Caco-2 (cell line): Measurements from ENCODE around the gene GPR155. TPM values are rescaled to one million over a fixed set of nuclear protein-coding genes. Genes with fewer than 3 reads are reported as not detected.
A peak's percentile ranks its signal among the peaks of the same experiment; 100 is the strongest.

Experiments used
- BruUV-seq: library from RNA; stranded (reverse); fragments of 400-500 nt; replicated peaks from 2 replicates; lab custom pipeline; 2021; lab: Mats Ljungman, UMichigan
- CTCF ChIA-PET: fragments of 300-600 bp; sonication (Branson Sonifier 250); formaldehyde crosslinking; loops from one replicate; lab custom pipeline; 2022; ENCODE audit warnings: antibody characterized with exemption; lab: Charles Lee
- POLR2A ChIA-PET: fragments of 300-600 bp; sonication (Branson Sonifier 250); formaldehyde crosslinking; loops from one replicate; lab custom pipeline; 2022; ENCODE audit warnings: antibody characterized with exemption; lab: Charles Lee
- DNase-seq, 2 experiments: peaks; one replicate each; pipeline versions ENCODE4 v3.0.0 to v3.0.0-alpha.2; 2020 to 2022
- H3K27me3 ChIP-seq: replicated peaks from 2 replicates; pipeline ENCODE4 v1.6.0; 2011; ENCODE audit warnings: low read length; ENCODE audit not compliant: control insufficient read depth, insufficient read depth
- H3K36me3 ChIP-seq: 2 replicates; pipeline ENCODE4 v1.5.1; 2011; ENCODE audit warnings: low read length; ENCODE audit not compliant: control insufficient read depth, insufficient read depth
- H3K4me1 ChIP-seq: fragments of 250-450 bp; sonication (Bioruptor Pico); 2 replicates; pipeline ENCODE4 v1.5.1; 2020; ENCODE audit warnings: mild to moderate bottlenecking
- H3K4me3 ChIP-seq: 2 replicates; pipeline ENCODE4 v1.5.1; 2011; ENCODE audit warnings: low read depth, mild to moderate bottlenecking, control low read depth, low read length
- H3K9me3 ChIP-seq: fragments of 250-450 bp; sonication (Bioruptor Pico); 2 replicates; pipeline ENCODE4 v1.5.1; 2020; ENCODE audit warnings: mild to moderate bottlenecking, moderate library complexity
- H3K27ac Mint-ChIP-seq: one replicate; pipeline ENCODE4 v1.8.0; 2022; ENCODE audit warnings: mixed read lengths; ENCODE audit not compliant: unreplicated experiment
- H3K27me3 Mint-ChIP-seq: one replicate; pipeline ENCODE4 v1.8.0; 2022; ENCODE audit warnings: mixed read lengths; ENCODE audit not compliant: insufficient read depth, unreplicated experiment
- H3K36me3 Mint-ChIP-seq: one replicate; pipeline ENCODE4 v1.8.0; 2022; ENCODE audit warnings: mild to moderate bottlenecking, mixed read lengths; ENCODE audit not compliant: insufficient read depth, unreplicated experiment
- H3K4me1 Mint-ChIP-seq: one replicate; pipeline ENCODE4 v1.8.0; 2022; ENCODE audit warnings: low read depth, mixed read lengths; ENCODE audit not compliant: unreplicated experiment
- H3K4me3 Mint-ChIP-seq: one replicate; pipeline ENCODE4 v1.8.0; 2022; ENCODE audit warnings: mild to moderate bottlenecking, moderate library complexity, mixed read lengths; ENCODE audit not compliant: unreplicated experiment
- H3K9me3 Mint-ChIP-seq: one replicate; pipeline ENCODE4 v1.8.0; 2022; ENCODE audit warnings: mixed read lengths; ENCODE audit not compliant: unreplicated experiment
- intact Hi-C: fragments of 100-400 bp; cut with micrococcal nuclease; formaldehyde crosslinking; loops from one replicate; pipeline ENCODE4 v1.10.0; 2022; ENCODE audit not compliant: unreplicated experiment
- total RNA-seq: library from RNA; stranded (reverse); gene quantifications from 2 replicates; pipeline ENCODE4 v1.2.3, GENCODE V29; 2022
- TF ChIP-seq, protein P1 (sequence below), 2 experiments: fragments of 200-600 bp in 1 of 2; IDR thresholded peaks; 1 replicate in 1 of 2; 2 replicates in 1 of 2; pipeline versions ENCODE4 v1.5.1 to v1.8.0; 2011 to 2022; ENCODE audit warnings: antibody characterized with exemption in 1 of 2, control low read depth in 1 of 2, inconsistent platforms in 1 of 2, low read depth in 1 of 2, low read length in 1 of 2, mild to moderate bottlenecking in 1 of 2, moderate library complexity in 1 of 2; ENCODE audit not compliant: insufficient read depth in 1 of 2, severe bottlenecking in 1 of 2, unreplicated experiment in 1 of 2

Gene GPR155
- total RNA-seq, 1 experiment from 2014 or later, result 1.0 TPM

DNA sequence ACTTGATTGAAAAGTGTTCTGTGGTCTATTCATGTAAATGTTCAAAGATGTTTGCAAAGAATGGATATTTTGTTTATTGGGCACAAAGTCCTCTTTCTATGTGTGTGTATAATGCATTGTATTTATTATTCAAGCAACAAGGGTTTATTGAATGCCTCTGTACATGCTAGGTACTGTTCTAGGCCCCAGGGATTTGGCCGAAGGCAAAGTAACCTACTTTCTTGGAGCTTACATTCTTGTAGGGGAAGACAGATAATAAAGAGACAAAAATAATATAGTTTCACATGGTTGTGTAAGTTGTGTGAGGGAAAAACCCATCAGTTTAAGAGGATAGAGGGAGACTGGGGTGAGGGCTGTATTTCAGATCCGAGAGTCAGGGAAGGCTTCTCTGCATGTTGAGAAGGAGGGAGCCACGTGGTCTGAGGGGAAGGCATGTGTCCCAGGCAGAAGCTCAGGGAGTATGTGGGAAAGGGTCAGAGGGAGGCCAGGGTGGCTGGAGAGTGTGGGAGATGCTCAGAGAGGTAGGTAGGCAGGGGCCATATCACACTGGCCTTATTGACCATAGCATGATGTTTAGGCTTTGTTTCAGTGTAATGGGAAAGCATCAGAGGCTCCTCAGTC, 40.4 kb upstream of the GPR155 start:
- no peaks in the 10 kb centered on the region for H3K36me3 ChIP-seq
- ChIA-PET CTCF (no interaction called here), POLR2A (no interaction called here)
- Mint-ChIP-seq H3K4me3 (no peak overlapping the region), H3K36me3 (no peaks in the 10 kb centered on the region), H3K27me3 (peaks cover 4% of the 10 kb centered on the region), H3K4me1 (no peaks in the 10 kb centered on the region), H3K9me3 (peaks cover 29% of the 10 kb centered on the region), H3K27ac (no peak overlapping the region)
- H3K4me3 ChIP-seq, result no peak overlapping the region
- TF ChIP-seq, protein P1, sequence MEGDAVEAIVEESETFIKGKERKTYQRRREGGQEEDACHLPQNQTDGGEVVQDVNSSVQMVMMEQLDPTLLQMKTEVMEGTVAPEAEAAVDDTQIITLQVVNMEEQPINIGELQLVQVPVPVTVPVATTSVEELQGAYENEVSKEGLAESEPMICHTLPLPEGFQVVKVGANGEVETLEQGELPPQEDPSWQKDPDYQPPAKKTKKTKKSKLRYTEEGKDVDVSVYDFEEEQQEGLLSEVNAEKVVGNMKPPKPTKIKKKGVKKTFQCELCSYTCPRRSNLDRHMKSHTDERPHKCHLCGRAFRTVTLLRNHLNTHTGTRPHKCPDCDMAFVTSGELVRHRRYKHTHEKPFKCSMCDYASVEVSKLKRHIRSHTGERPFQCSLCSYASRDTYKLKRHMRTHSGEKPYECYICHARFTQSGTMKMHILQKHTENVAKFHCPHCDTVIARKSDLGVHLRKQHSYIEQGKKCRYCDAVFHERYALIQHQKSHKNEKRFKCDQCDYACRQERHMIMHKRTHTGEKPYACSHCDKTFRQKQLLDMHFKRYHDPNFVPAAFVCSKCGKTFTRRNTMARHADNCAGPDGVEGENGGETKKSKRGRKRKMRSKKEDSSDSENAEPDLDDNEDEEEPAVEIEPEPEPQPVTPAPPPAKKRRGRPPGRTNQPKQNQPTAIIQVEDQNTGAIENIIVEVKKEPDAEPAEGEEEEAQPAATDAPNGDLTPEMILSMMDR (IDR thresholded peaks at IDR 0.05; ENCODE audit: insufficient read depth in 1 of 2, low read depth in 1 of 2, low read length in 1 of 2, severe bottlenecking in 1 of 2, unreplicated experiment in 1 of 2), result no peak
- DNase-seq, result no peak
- no peaks in the 10 kb centered on the region for H3K9me3 ChIP-seq
- H3K4me1 ChIP-seq, result no peaks in the 10 kb centered on the region
- intact Hi-C loops, result no loop called here
- BruUV-seq, result no TSS peak
- no peaks in the 10 kb centered on the region for H3K27me3 ChIP-seq

DNA sequence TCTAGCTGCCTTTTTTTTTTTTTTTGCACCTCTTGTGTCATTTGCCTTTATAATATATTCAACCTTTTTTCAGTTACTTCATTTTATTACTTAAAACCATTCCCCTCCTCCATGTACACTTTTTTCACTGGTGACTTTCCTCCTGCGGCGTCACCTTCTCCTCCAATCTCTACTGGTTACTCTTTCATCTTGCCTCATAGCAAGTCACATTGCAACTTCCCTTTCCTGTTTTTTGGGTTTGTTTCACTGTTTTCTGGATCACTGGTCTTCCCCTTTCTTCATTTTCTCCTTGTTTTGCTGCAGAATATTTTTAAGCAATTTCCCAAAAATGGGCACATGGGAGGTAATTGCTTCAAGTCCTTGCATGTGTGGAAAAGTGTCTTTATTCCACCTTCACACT, 37.7 kb upstream of the GPR155 start:
- H3K4me3 ChIP-seq, result no peak overlapping the region
- no peak overlapping the region for H3K4me3 Mint-ChIP-seq
- intact Hi-C loops, result no loop called here
- no peak overlapping the region for H3K27ac Mint-ChIP-seq
- no peaks in the 10 kb centered on the region for H3K27me3 ChIP-seq
- no peak for DNase-seq
- TF ChIP-seq, protein P1 (IDR thresholded peaks at IDR 0.05; ENCODE audit: insufficient read depth in 1 of 2, low read depth in 1 of 2, low read length in 1 of 2, severe bottlenecking in 1 of 2, unreplicated experiment in 1 of 2), result no peak
- no peaks in the 10 kb centered on the region for H3K36me3 ChIP-seq
- H3K9me3 Mint-ChIP-seq, result peaks cover 34% of the 10 kb centered on the region
- no peaks in the 10 kb centered on the region for H3K4me1 Mint-ChIP-seq
- CTCF ChIA-PET, result no interaction called here
- H3K4me1 ChIP-seq, result no peaks in the 10 kb centered on the region
- POLR2A ChIA-PET, result interaction anchor here (0.6 kb wide), 1 partner anchor 23 kb away, joined by 3 read pairs; no protein-coding TSS in a partner anchor
- H3K36me3 Mint-ChIP-seq, result no peaks in the 10 kb centered on the region
- BruUV-seq, result no TSS peak
- H3K27me3 Mint-ChIP-seq, result peaks cover 4% of the 10 kb centered on the region
- no peaks in the 10 kb centered on the region for H3K9me3 ChIP-seq

DNA sequence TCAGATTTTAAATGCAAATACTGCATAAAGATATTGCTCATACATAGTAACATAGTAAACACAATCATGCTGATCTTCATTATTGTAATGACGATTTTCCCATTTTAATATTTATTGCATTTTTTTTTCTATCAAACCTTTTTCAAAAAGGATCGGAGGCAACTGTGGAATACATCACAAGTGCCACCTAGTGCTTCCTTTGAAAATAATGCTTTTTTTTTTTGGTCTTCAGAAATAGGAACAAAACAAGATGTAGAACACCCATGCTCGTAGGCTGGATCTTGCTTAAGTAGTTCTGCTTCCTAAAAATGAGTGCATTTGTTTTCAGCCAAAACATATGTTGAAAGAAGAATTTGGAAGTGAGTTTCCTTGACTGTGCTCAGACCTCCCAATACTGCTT, 35.7 kb upstream of the GPR155 start:
- intact Hi-C loops, result loop anchor here (1.0 kb wide), 2 partner anchors 35 to 60 kb away; partner anchors contain the start of gene GPR155
- TF ChIP-seq, protein P1 (IDR thresholded peaks at IDR 0.05; ENCODE audit: insufficient read depth in 1 of 2, low read depth in 1 of 2, low read length in 1 of 2, severe bottlenecking in 1 of 2, unreplicated experiment in 1 of 2), result peak; percentile 26 to 30
- Histone ChIP-seq H3K4me1 (no peaks in the 10 kb centered on the region), H3K4me3 (no peak overlapping the region), H3K36me3 (no peaks in the 10 kb centered on the region), H3K27me3 (no peaks in the 10 kb centered on the region), H3K9me3 (no peaks in the 10 kb centered on the region)
- DNase-seq, result no peak
- ChIA-PET POLR2A (no interaction called here), CTCF (interaction anchor here (0.5 to 0.6 kb wide), 2 partner anchors 15 to 51 kb away, joined by 4 to 5 read pairs; no protein-coding TSS in a partner anchor)
- Mint-ChIP-seq H3K27me3 (peaks cover 4% of the 10 kb centered on the region), H3K36me3 (no peaks in the 10 kb centered on the region), H3K4me3 (no peak overlapping the region), H3K9me3 (peaks cover 43% of the 10 kb centered on the region), H3K27ac (no peak overlapping the region), H3K4me1 (peaks cover 7% of the 10 kb centered on the region)
- no TSS peak for BruUV-seq
